Endothelial cell (in vitro differentiated cells): Measurements from ENCODE around the gene TMEM175. TPM values are rescaled to one million over a fixed set of nuclear protein-coding genes. Genes with fewer than 3 reads are reported as not detected.
"Not testable (repeated sequence)": the region's sequence is repeated elsewhere in the genome, so short reads cannot be mapped to it uniquely, and the experiment has no call there.

Experiments used
- DNase-seq: peaks from one replicate; pipeline ENCODE4 v3.0.0; 2021; ENCODE audit warnings: low spot score
- H3K27ac Mint-ChIP-seq: one replicate; pipeline ENCODE4 v1.8.0; 2021; ENCODE audit warnings: mixed read lengths, inconsistent platforms; ENCODE audit not compliant: unreplicated experiment
- H3K27me3 Mint-ChIP-seq: one replicate; pipeline ENCODE4 v1.8.0; 2021; ENCODE audit warnings: mild to moderate bottlenecking, moderate library complexity, mixed read lengths, inconsistent platforms; ENCODE audit not compliant: unreplicated experiment
- H3K36me3 Mint-ChIP-seq: one replicate; pipeline ENCODE4 v1.8.0; 2021; ENCODE audit warnings: mild to moderate bottlenecking, low read depth, mixed read lengths, inconsistent platforms; ENCODE audit not compliant: unreplicated experiment
- H3K4me1 Mint-ChIP-seq: one replicate; pipeline ENCODE4 v1.8.0; 2021; ENCODE audit warnings: mild to moderate bottlenecking, mixed read lengths, inconsistent platforms; ENCODE audit not compliant: unreplicated experiment
- H3K4me3 Mint-ChIP-seq: one replicate; pipeline ENCODE4 v1.8.0; 2021; ENCODE audit warnings: mild to moderate bottlenecking, mixed read lengths, inconsistent platforms; ENCODE audit not compliant: unreplicated experiment
- H3K9me3 Mint-ChIP-seq: one replicate; pipeline ENCODE4 v1.8.0; 2021; ENCODE audit warnings: mixed read lengths, inconsistent platforms; ENCODE audit not compliant: unreplicated experiment
- total RNA-seq: library from RNA; stranded (reverse); fragmentation: NEBNext Ultra II Directional; extraction: Animal tissue kit (Norgen Biotek cat#: 25700); gene quantifications from one replicate; pipeline ENCODE4 v1.2.1, GENCODE V29; 2021; ENCODE audit not compliant: unreplicated experiment
- TF ChIP-seq, protein P1 (sequence below): fragments of 200-600 bp; sonication (generic); IDR thresholded peaks from one replicate; pipeline ENCODE4 v1.5.0; 2021; ENCODE audit warnings: antibody characterized with exemption; ENCODE audit not compliant: unreplicated experiment

The TMEM175 gene
- total RNA-seq, 1 donor from 2014 or later = 31.4 TPM

DNA sequence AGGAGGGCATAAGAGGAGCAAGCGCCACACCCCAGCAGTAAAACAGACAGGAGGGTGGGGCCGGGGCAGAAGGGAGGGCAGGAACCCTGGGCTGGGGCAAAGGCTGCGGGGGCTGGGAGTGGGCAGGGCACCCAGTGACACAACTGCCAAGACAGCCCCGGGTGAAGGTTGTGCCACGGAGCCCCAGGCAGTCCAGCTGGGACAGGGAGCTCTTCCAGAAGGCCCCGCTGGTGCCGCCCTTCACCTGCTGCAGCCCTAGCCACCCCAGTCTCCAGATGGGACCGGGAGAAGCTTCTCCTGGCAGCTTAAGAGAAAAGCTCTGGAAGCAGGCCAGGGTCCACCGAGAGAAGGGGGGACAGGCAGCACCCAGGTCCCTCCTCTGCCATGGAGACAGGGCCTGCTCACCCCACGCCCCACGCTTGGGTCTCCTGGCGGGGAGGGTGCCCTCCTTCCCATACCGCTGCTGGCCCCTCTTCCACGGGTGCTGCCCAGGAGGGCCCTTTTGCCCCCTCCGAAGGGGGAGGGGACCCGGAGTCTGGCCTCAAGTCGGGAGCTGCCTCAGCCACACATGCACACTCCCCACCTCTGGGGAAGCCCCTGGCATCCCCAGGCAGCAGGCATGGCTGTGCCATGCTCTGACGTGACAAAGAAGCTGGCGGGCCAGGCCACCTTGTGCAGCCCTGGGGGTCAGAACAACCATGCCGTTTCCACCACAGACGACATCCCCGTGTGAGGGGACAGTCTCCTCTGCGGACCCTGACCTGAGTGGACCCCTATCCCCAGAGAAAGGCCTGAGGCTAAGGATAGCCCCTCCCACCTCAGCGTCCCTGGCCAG lies 39.6 kb downstream of the TMEM175 start:
- Mint-ChIP-seq H3K4me1 (no peaks in the 10 kb centered on the region), H3K4me3 (no peak overlapping the region), H3K9me3 (no peaks in the 10 kb centered on the region), H3K27me3 (peaks cover 18% of the 10 kb centered on the region), H3K27ac (no peak overlapping the region), H3K36me3 (no peaks in the 10 kb centered on the region)
- no peak for DNase-seq
- TF ChIP-seq, protein P1, sequence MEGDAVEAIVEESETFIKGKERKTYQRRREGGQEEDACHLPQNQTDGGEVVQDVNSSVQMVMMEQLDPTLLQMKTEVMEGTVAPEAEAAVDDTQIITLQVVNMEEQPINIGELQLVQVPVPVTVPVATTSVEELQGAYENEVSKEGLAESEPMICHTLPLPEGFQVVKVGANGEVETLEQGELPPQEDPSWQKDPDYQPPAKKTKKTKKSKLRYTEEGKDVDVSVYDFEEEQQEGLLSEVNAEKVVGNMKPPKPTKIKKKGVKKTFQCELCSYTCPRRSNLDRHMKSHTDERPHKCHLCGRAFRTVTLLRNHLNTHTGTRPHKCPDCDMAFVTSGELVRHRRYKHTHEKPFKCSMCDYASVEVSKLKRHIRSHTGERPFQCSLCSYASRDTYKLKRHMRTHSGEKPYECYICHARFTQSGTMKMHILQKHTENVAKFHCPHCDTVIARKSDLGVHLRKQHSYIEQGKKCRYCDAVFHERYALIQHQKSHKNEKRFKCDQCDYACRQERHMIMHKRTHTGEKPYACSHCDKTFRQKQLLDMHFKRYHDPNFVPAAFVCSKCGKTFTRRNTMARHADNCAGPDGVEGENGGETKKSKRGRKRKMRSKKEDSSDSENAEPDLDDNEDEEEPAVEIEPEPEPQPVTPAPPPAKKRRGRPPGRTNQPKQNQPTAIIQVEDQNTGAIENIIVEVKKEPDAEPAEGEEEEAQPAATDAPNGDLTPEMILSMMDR = no peak

DNA sequence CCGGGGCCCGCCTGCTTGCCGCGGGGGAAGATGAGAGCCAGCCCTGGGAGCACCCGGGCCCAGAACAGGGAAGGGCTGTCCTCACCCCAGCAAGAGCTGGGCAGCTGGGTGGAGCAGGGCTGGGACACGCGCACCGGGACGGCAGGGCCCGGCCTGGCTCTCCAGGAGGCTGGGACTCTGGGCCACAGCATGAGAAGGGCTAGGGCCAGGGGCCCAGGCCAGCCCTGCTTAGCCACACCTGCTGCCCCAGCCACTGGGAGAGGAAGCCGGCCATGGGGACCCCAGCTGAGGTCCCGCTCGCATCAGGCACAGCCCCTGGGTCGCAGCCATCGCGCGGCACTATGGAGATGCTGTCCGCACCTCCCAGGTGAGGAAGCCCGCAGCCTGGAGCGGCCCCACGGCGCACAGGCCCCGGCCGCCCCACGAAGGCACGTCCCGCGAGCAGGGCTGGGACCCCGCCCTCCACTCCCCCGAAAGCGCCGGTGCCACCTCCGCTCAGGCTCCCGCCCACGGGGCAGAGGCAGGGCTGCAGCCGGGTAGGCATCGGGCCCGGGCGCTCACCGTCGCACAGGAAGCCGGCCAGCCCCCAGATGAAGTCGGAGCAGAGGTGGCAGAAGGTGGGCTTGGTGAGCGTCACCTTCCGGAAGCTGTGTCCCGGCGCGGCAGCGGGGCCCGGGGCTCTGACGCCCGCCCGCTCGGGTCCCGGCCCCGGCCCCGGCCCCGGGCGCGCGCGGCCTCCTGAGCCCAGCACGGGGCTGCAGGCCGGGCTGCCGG lies 40.6 kb downstream of the TMEM175 start:
- H3K27me3 Mint-ChIP-seq = peaks cover 18% of the 10 kb centered on the region
- TF ChIP-seq, protein P1 = no peak
- H3K9me3 Mint-ChIP-seq = no peaks in the 10 kb centered on the region
- no peaks in the 10 kb centered on the region for H3K4me1 Mint-ChIP-seq
- no peak for DNase-seq
- no peaks in the 10 kb centered on the region for H3K36me3 Mint-ChIP-seq
- H3K4me3 Mint-ChIP-seq = no peak overlapping the region
- H3K27ac Mint-ChIP-seq = no peak overlapping the region

DNA sequence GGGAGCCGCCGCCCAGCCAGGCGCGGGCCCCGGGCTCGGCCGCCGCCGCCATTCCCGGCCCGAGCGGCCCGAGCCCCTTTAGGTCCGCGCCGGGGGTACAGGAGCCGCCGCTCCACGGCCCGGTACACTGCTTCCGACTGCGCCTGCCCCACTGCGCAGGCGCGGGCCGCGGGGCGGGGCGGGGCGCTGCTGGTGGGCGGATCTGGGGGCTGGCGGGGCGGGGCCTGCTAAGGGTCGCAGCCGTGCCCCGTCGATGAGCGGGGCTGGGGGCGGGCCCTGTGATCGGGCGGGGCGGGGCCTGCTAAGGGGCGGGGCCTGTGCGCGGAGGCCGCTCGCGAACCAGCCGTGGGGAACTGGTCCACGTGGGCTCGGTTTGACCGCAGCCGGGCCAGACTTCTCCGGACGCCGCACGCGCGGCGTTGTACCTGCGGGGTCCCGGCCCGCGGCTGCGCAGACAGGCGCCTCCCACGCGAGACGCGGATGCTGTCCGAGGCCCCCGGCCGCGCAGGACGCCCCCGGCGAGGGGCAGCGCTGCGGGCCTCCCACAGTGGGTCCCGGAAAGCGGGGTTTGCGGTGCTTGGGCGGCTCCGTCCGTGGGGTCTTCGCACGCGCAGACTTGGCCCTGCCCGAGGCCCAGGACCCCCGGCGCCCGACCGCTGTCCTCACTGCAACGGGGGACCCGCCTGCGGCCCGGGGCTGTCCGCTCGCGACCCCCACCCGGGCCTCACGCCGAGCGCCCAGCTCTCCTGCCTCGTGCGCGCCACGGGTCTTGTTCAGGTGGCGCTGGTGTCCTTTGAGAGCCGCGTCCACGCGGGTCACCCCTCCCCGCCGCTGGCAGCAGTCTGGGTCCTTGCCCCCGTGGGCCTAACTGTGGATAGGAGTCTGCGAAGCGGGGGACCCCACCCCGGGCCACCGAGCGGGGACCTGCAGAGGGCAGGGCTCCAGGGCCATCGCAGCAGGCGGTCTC lies 41.5 kb downstream of the TMEM175 start, which contains the start of gene DGKQ:
Gene DGKQ (minus strand): TSS at position 139 of the 967 bp plus-strand sequence. CDS start 87 bp downstream, at position 52.
- Mint-ChIP-seq H3K36me3 (no peaks in the 10 kb centered on the region), H3K27ac (no peak within 1 kb of the TSS), H3K4me3 (no peak within 1 kb of the TSS)

DNA sequence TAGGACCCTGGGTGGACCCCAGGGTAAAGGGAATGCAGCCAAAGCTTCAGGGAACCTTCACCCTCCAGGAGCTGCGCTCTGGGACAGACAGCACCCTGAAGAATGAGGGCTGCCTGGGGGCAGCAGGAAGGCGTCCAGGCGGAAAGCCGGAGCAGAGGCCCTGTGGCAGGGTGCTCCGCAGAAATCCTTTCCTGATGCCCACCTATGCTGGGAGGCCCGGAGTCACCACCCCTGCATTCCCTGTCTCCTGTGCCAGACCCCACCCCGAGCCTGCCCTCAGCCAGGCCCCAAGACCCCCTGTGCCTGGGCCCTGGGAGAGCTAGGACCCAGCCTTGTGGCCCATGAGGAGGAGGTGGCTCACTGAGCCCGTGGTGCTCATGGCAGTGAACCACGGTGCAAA lies 42.4 kb downstream of the TMEM175 start:
- Mint-ChIP-seq H3K36me3 (no peaks in the 10 kb centered on the region), H3K9me3 (no peaks in the 10 kb centered on the region), H3K4me3 (no peak overlapping the region), H3K27ac (no peak overlapping the region), H3K27me3 (peaks cover 14% of the 10 kb centered on the region), H3K4me1 (peaks cover 8% of the 10 kb centered on the region)
- TF ChIP-seq, protein P1 = no peak
- DNase-seq = no peak

More for the DNA sequence above, 41.5 kb downstream of the TMEM175 start, which contains the start of gene DGKQ:
- Mint-ChIP-seq H3K9me3 (no peaks in the 10 kb centered on the region), H3K4me1 (no peaks in the 10 kb centered on the region), H3K27me3 (peaks cover 18% of the 10 kb centered on the region)
- peak; percentile 87 for DNase-seq
- TF ChIP-seq, protein P1 = no peak

DNA sequence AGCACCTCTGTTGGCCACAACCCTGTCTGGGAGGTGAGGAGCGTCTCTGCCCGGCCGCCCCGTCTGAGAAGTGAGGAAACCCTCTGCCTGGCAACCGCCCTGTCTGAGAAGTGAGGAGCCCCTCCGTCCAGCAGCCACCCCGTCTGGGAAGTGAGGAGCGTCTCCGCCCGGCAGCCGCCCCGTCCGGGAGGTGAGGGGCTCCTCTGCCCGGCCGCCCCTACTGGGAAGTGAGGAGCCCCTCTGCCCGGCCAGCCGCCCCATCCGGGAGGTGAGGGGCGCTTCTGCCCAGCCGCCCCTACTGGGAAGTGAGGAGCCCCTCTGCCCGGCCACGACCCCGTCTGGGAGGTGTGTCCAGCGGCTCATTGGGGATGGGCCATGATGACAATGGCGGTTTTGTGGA lies 43.8 kb downstream of the TMEM175 start:
- H3K27ac Mint-ChIP-seq, H3K4me3 Mint-ChIP-seq, H3K36me3 Mint-ChIP-seq, H3K27me3 Mint-ChIP-seq, H3K9me3 Mint-ChIP-seq, DNase-seq: not testable (repeated sequence)
- H3K4me1 Mint-ChIP-seq = peaks cover 17% of the 10 kb centered on the region
